HG03520 (cell line): ENCODE measurements around the gene CALN1.
"Not testable (repeated sequence)": the region's sequence is repeated elsewhere in the genome, so short reads cannot be mapped to it uniquely, and the experiment has no call there.

Source experiments
- ATAC-seq: cut with Tn5 transposase; IDR thresholded peaks from one replicate; pipeline ENCODE4 v1.9.1; 2021; ENCODE audit warnings: mild to moderate bottlenecking, moderate library complexity; ENCODE audit not compliant: unreplicated experiment

The CALN1 gene

DNA sequence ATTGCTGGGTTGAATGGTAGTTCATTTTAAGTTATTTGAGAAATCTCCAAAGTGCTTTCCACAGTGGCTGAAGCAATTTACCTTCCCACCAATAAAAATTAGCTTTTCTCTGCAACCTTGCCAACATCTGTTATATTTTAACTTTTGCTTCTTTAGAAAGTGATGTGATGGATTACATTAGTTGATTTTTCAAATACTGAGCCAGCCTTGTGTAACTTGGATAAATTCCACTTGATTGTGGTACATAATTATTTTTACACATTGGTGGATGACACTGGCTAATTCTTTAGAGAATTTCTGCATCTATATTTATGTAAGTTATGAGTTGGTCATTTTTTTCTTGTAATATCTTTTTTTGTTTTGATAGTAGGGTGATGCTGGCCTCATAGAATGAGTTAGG, 646.1 kb downstream of the CALN1 start:
- no peak for ATAC-seq

DNA sequence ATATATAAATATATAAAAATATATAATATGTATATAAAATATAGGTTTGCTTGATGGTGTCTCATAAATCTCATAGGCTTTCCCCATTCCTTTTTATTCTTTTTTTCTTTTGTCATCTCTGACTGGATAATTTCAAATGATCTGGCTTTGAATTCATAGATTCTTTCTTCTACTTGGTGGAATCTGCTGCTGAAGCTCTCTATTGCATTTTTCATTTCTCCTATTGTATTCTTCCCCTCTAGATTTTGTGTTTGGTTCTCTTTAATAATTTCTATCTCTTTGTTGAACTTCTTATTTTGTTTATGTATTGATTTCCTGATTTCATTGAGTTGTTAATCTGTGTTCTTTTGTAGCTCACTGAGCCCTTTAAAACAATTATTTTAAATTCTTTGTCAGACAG, 650.8 kb downstream of the CALN1 start:
- no peak for ATAC-seq

DNA sequence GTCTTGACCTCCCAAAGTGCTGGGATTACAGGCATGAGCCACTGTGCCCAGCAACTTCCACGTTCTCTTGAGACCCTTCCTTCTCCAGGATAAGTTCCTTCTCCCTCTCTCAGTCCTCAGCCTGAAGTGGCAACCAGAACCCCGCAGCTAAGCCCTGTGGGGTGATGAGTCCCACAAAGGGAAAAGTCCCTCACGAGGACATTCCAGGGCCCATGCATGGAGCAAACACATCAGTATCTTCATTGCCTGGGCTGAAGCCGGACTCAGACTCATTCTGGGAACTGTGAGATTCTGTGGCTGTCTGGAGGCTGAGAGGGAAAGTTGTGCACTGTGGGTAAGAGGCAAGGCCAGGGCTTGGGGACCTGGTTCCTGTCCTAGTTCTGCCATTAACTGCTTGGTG, 657.3 kb downstream of the CALN1 start:
- no peak for ATAC-seq

DNA sequence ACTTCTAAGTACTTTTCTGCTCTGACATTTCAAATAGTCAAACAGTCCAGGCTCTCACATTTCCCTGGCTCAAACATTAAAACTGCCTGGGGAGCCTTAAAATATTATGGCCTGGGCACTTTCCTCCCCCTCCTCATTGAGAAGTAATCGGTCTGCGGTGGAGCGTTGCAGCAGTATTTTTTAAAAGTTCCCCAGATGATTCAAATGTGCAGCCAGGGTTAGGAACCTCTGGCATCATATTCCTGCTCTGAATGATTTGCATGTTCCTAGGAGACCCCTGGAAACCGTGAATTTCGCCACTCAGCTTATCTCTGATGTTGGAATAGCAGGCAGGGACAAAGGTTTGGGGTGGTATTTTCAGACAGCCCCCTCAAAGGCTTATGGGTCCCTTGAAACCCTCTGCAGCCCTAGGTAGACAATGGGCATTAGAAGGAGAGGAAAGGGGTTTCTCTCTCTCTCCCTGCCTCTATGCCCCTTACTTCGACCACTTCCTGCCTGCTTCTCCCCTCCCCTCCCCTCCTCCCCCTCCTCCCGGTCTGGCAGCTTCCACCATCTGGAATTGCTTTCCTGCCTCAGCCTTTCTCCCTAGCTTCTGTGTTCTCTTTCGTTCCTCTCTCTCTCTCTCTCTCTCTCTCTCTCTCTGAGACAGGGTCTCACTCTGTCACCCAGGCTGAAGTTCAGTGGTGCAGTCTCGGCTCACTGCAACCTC, 658.0 kb downstream of the CALN1 start:
- no peak for ATAC-seq

DNA sequence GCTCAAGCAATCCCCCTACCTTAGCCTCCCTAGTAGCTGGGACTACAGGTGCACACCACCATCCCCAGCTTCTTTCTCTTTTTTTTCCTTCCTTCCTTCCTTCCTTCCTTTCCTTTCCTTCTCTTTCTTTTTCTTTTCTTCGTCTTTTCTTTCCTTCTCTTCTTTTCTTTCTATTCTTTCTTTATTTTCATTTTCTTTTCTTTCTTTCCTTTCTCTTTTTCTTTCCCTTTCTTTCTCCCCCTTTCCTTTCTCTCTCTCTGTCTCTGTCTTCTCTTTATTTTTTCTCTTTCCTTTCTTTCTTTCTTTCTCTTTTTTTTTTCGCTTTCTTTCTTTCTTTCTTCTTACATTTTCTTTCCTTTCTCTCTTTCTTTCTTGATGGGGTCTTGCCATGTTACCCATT, 658.9 kb downstream of the CALN1 start:
- ATAC-seq = no peak

DNA sequence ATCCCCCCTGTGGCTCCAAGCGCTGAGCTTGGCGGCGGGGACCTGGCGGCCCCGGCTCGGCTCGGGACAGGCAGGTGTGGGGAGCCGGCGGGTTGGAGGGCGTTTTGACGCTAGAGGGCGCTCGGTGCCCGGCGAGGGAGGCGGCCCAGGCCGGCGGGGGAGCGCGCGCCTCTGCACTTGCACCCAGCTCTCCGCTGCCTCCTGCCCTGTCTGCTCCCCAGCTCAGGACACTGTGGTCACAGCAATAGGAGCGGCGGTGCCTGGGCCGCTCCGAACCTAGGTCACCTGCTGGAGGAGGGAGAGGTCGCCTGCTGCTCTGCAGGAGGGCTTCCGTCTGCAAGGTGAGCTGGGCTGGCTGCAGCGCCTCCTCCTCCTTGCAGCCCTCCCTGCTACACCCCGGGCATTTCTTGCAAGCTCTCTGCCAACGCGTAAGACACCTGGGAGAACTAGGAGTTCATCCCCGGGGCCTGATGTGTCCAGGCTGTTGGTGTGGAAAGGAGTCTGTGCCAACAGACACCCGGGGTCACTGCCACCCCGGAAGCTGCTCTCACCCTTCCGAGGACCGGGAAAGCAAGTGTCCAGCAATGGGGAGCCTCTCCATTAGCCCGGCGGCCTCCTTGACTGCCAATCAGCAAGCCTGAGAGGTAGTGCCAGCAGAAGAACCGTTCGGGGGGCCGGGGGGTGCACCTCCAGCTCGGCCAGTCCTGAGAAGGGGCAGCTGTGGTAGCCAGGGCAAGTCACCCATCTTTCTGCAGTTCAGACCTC, 659.8 kb downstream of the CALN1 start:
- no peak for ATAC-seq

DNA sequence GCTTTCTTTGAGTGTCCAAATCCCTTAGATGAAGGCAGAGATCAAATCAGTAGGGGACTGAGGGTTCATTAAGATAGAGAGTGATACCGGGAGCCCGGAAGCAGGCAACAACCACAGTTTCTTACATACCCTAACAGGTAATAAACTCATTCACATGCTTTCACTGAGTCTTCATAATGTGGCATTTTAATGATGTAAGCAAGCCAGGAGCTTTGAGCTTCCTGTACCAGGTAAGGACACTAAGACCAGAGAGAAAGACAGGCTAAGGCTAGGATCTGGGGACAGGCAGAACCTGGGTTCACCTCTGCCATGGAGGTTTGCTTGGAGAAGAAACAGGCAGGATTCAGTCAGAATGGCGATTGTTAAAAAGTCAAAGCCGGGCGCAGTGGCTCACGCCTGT, 661.8 kb downstream of the CALN1 start:
- ATAC-seq = no peak

DNA sequence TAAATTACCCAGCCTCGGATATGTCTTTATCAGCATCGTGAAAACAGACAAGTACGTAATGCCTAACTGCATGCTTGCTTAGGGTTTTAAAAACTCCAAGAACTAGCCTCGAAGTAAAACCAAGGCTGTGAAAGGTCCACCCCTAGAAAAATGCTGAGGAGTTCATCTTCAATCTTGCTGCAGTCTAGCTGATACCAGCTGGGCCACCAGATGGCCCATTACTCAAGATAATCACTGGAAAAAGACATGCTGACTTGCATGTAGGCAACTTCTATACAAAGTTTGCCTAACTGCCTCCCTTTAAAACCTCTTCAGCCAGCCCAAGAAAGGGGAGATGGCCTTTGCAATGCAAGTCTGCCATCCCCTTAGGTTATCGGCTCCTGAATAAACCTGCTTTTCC, 666.1 kb downstream of the CALN1 start:
- ATAC-seq = no peak

DNA sequence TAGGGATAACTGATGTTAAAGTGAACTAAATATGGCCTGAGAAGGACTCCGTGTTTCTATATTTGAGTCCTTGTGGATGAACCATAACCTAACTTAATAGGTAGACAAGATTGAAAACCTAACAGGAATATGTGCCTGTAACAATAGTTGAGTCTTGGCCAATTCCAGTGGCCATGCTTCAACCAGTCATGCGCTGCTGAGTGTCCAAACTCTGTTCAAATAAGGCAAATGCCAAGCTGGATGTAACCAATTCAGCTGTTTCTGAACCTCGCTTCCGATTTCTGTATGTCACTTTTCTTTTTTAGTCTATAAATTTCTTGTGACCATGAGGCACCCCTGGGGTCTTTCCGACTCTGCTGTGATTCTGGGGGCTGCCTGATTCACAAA, 672.0 kb downstream of the CALN1 start:
- ATAC-seq = no peak

DNA sequence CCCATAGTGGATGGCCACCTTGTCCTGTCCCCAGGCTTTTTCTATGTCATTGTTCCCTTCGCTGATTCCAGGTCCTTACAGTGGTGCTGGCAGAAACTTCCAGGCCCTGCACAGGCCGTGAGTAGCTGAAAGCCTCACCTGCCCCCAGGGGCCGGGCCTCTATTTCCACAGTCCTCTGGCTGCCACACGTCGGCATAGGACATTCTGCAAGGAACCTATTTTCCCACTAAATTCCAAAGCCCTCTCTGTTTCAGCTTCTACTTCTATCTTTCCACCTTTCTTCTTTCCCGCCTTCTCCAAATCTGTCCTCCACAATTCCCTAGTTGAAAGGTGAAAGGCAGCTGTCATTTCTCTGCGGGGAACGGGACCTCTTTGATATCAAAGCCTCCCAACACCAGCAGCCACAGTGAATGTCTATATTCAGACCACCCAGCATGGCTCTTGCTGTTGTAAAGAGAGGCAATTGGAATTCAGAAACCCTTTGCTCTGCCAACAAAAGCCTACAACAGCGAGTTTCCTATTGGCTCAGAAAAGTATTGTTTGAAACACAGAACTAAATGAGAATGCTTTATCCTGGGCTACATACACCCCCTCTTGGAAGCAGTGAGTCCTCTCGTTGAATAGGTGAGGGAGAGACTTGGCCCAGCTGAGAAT, 672.5 kb downstream of the CALN1 start:
- ATAC-seq = no peak

DNA sequence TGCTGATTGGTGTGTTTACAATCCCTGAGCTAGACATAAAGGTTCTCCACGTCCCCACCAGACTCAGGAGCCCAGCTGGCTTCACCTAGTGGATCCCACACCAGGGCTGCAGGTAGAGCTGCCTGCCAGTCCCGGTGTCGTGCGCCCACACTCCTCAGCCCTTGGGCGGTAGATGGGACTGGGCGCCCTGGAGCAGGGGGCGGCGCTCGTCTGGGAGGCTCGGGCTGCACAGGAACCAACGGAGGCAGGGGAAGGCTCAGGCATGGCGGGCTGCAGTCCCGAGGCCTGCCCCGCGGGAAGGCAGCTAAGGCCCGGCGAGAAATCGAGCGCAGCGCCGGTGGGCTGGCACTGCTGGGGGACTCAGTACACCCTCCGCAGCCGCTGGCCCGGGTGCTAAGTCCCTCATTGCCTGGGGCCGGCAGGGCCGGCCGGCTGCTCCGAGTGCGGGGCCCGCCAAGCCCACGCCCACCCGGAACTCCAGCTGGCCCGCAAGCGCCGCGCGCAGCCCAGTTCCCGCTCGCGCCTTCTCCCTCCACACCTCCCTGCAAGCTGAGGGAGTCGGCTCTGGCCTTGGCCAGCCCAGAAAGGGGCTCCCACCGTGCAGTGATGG, 674.1 kb downstream of the CALN1 start:
- ATAC-seq = not testable (repeated sequence)

DNA sequence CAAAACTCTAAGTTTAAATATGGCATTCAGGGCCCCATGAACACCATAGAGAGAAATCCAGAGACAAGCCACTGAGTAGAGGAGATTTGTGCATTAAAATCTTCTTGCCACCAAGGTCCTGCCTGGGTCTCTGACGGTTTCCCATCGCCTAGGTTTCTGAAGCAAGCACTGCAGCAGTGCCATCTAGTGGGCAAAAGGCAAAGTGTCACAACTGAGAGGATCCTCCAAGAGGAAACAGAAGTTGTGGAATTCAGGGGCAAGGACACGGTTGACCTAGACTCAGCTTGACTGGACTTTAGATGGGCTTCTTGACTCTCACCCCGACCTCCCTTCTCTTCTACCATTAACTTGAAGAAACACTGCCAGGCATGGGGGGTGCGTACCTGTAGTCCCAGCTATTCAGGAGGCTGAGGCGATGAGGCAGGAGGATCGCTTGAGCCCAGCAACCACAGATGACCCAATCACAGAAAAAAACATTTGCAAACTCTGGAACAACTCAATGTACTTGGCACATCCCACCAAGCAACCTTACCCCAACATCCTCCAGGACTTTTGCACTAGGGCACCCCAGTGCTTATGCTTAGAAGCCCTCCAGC, 676.1 kb downstream of the CALN1 start:
- ATAC-seq = no peak

DNA sequence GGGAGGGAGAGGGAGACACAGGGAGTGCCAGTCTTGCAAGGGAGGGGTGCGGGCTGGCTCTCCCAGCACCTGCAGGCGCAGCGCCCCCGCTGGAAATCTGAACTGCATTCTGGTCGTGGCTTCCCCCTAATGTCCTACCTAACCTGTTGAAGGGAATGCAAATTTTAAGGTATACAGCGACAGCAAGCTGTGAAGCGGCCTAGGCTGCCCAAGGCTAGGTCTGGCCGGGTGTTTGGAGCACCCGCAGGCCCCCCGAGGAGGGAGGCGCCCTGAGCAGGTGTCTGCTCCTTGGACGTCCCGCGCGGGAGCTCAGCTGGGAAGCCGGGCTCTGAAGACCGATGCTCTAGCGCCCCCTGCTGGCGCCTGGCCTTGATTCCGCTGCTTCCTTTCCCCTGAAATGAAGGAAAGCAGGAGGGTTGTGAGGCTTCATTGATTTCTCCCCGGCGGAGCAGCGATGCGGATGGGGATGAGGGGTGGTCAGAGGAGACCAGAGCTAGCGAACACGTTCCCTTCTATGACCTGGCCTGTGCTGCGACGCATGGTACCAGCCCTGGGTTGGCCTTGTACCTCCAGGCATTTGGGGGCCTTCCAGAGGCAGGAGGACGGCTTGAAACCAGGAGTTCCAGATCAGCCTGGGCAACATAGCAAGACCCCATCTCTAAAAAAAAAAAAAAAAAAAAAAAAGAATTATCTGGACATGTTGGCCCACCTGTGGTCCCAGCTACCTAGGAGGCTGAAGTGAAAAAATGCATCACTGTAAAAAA, 678.8 kb downstream of the CALN1 start:
- ATAC-seq = no peak

DNA sequence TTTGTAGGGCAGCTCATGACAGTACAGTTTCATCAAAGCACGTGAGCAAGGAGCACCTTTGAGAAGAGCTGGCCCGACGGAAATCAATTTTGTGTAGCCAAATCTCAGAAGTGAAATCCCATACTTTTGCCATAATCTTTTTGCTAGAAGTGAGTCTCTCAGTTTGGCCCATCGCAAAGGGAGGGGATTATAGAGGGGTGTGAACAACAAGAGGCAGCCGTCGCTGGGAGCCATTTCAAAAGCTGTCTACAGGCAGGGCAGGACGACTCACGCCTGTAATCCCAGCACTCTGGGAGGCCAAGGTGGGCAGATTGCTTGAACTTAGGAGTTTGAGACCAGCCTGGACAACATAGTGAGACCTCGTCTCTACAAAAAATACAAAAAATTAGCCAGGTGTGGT, 680.4 kb downstream of the CALN1 start:
- ATAC-seq = no peak
